HG02642 (cell line): Measurements from ENCODE around the gene PCBD1.

Experiments used
- ATAC-seq: cut with Tn5 transposase; IDR thresholded peaks from one replicate; pipeline ENCODE4 v1.9.1; 2021; ENCODE audit warnings: mild to moderate bottlenecking; ENCODE audit not compliant: unreplicated experiment, poor library complexity

Gene PCBD1

GRCh38 chr10:70840836-70841235 is 47.5 kb downstream of the PCBD1 start:
- ATAC-seq = no peak

GRCh38 chr10:70838270-70838805 is 50.0 kb downstream of the PCBD1 start:
- ATAC-seq = no peak

- ATAC-seq = no peak
Measured at GRCh38 chr10:70837660-70838059, 50.7 kb downstream of the PCBD1 start.

- ATAC-seq = no peak
Measured at GRCh38 chr10:70836319-70836718, 52.0 kb downstream of the PCBD1 start.

- ATAC-seq = no peak
Measured at GRCh38 chr10:70834441-70835151, 53.8 kb downstream of the PCBD1 start.

GRCh38 chr10:70834021-70834420 is 54.3 kb downstream of the PCBD1 start:
- ATAC-seq = no peak

GRCh38 chr10:70833601-70834000 is 54.8 kb downstream of the PCBD1 start:
- ATAC-seq = no peak
